Endothelial cell of umbilical vein (primary cell): ENCODE results near the gene VCAN. TPM values are rescaled to one million over a fixed set of nuclear protein-coding genes. Genes with fewer than 3 reads are reported as not detected.
"Not testable (repeated sequence)": the region's sequence is repeated elsewhere in the genome, so short reads cannot be mapped to it uniquely, and the experiment has no call there.

ENCODE experiments used
- BruUV-seq: library from RNA; stranded (reverse); fragments of 400-500 nt; replicated peaks from 2 replicates; lab custom pipeline; 2021; lab: Mats Ljungman, UMichigan
- CTCF ChIA-PET: fragments of 300-600, 350-600 bp; sonication (Branson Sonifier 250); formaldehyde crosslinking; loops from one replicate; lab custom pipeline; 2021; ENCODE audit warnings: antibody characterized with exemption, inconsistent platforms; lab: Charles Lee
- POLR2A ChIA-PET: fragments of 300-600, 350-600 bp; sonication (Branson Sonifier 250); formaldehyde crosslinking; loops from one replicate; lab custom pipeline; 2021; ENCODE audit warnings: antibody characterized with exemption, inconsistent platforms; lab: Charles Lee
- DNase-seq: peaks from one replicate; pipeline ENCODE4 v3.0.0-alpha.2; 2011; ENCODE audit warnings: low read depth, low spot score
- FAIRE-seq: peaks from 2 replicates; lab custom pipeline; 2011; peaks lifted over from hg19 to GRCh38; lab: Jason Lieb, UNC
- H2AFZ ChIP-seq: 2 replicates; pipeline ENCODE4 v1.6.0; 2012; ENCODE audit warnings: low read depth, low read length, control low read depth, inconsistent platforms
- H3K27ac ChIP-seq: 2 replicates; pipeline ENCODE4 v1.5.1; 2011; ENCODE audit warnings: low read depth, mild to moderate bottlenecking, control low read depth, low read length, moderate library complexity; ENCODE audit not compliant: insufficient read depth
- H3K27me3 ChIP-seq, 2 experiments: 2 replicates each; pipeline versions ENCODE4 v1.6.0 to v1.6.1; 2011; ENCODE audit warnings: low read length in 2 of 2, mixed read lengths in 1 of 2; ENCODE audit not compliant: control insufficient read depth in 2 of 2, insufficient read depth in 2 of 2
- H3K36me3 ChIP-seq, 2 experiments: 2 replicates in 1 of 2; 3 replicates in 1 of 2; pipeline ENCODE4 v1.5.1; 2011; ENCODE audit warnings: low read length in 2 of 2, mild to moderate bottlenecking in 1 of 2, moderate library complexity in 1 of 2; ENCODE audit not compliant: control insufficient read depth in 2 of 2, insufficient read depth in 2 of 2; ENCODE audit errors: extremely low read depth in 1 of 2
- H3K4me1 ChIP-seq: 3 replicates; pipeline ENCODE4 v1.5.1; 2011; ENCODE audit warnings: mild to moderate bottlenecking, low read length; ENCODE audit not compliant: control insufficient read depth, insufficient read depth; ENCODE audit errors: extremely low read depth
- H3K4me2 ChIP-seq: 2 replicates; pipeline ENCODE4 v1.6.1; 2011; ENCODE audit warnings: low read length, control low read depth, mixed read lengths; ENCODE audit not compliant: insufficient read depth
- H3K4me3 ChIP-seq, 3 experiments: fragments of 200-600 bp in 1 of 3; sonication (generic), shearing (Covaris generic) in 1 of 3; replicated peaks in 1 of 3; 2 replicates each; pipeline ENCODE4 v1.5.1; 2011 to 2016; ENCODE audit warnings: control low read depth in 3 of 3, low read length in 3 of 3, mild to moderate bottlenecking in 2 of 3, inconsistent platforms in 1 of 3, low read depth in 1 of 3, moderate library complexity in 1 of 3; ENCODE audit not compliant: insufficient read depth in 1 of 3
- H3K79me2 ChIP-seq: 2 replicates; pipeline ENCODE4 v1.6.0; 2012; ENCODE audit warnings: low read length, inconsistent platforms; ENCODE audit not compliant: control insufficient read depth, insufficient read depth
- H3K9ac ChIP-seq: replicated peaks from 2 replicates; pipeline ENCODE3; 2011; ENCODE audit warnings: low read length, control low read depth; ENCODE audit not compliant: insufficient read depth; ENCODE audit errors: extremely low read depth
- H3K9me1 ChIP-seq: replicated peaks from 3 replicates; pipeline ENCODE4 v1.6.0; 2011; ENCODE audit warnings: mild to moderate bottlenecking, low read length; ENCODE audit not compliant: control insufficient read depth, insufficient read depth; ENCODE audit errors: extremely low read depth
- H3K9me3 ChIP-seq: replicated peaks from 2 replicates; pipeline ENCODE4 v1.5.1; 2012; ENCODE audit warnings: low read length, inconsistent platforms; ENCODE audit not compliant: control insufficient read depth, insufficient read depth
- H4K20me1 ChIP-seq: replicated peaks from 2 replicates; pipeline ENCODE3; 2011; ENCODE audit warnings: mild to moderate bottlenecking, low read length; ENCODE audit not compliant: control insufficient read depth, insufficient read depth; ENCODE audit errors: extremely low read depth
- EZH2 ChIP-seq: IDR thresholded peaks from 2 replicates; pipeline ENCODE4 v1.6.1; 2012; ENCODE audit warnings: borderline replicate concordance, low read depth, mild to moderate bottlenecking, moderate library complexity, low read length, inconsistent platforms; ENCODE audit not compliant: severe bottlenecking
- FOS ChIP-seq: IDR thresholded peaks from 2 replicates; pipeline ENCODE4 v1.6.1; 2011; ENCODE audit warnings: mild to moderate bottlenecking, low read length, moderate library complexity, borderline replicate concordance; ENCODE audit not compliant: insufficient read depth
- GATA2 ChIP-seq: IDR thresholded peaks from 2 replicates; pipeline ENCODE4 v1.7.0; 2011; ENCODE audit warnings: low read depth, mild to moderate bottlenecking, moderate library complexity, mixed read lengths, low read length; ENCODE audit not compliant: insufficient read length, insufficient read depth
- JUN ChIP-seq: IDR thresholded peaks from 2 replicates; pipeline ENCODE4 v1.6.1; 2011; ENCODE audit warnings: borderline replicate concordance, low read depth; ENCODE audit not compliant: insufficient read length, insufficient read depth
- MYC ChIP-seq: IDR thresholded peaks from one replicate; pipeline ENCODE4 v1.6.1; 2011; ENCODE audit warnings: mild to moderate bottlenecking, low read depth, low read length
- POLR2A ChIP-seq: IDR thresholded peaks from 2 replicates; pipeline ENCODE4 v1.6.1; 2012; ENCODE audit warnings: low read depth, mild to moderate bottlenecking, control low read depth, low read length
- POLR2AphosphoS5 ChIP-seq: IDR thresholded peaks from 2 replicates; pipeline ENCODE4 v1.6.1; 2012; ENCODE audit warnings: low read depth, mild to moderate bottlenecking, control low read depth, low read length, moderate library complexity; ENCODE audit not compliant: insufficient read depth
- dilution Hi-C: fragments of 300-500 bp; cut with MboI; formaldehyde crosslinking; loops from one replicate; pipeline ENCODE4 v1.15.0; 2019; ENCODE audit warnings: low sequenced_read_pairs; ENCODE audit not compliant: extremely low pct_ligation_motif_present
- intact Hi-C: fragments of 100-400 bp; cut with micrococcal nuclease; formaldehyde crosslinking; loops from one replicate; pipeline ENCODE4 v1.10.0; 2022
- polyA plus RNA-seq, 4 experiments: library from polyadenylated mRNA; depleted of rRNA in 3 of 4; stranded (reverse) in 3 of 4; unstranded in 1 of 4; fragments of >200 nt; gene quantifications; 2 replicates each; pipeline versions ENCODE4 v1.2.1 to v1.2.3, GENCODE V29; 2011 to 2012; ENCODE audit warnings: missing spikeins in 1 of 4
- total RNA-seq: library from RNA; stranded (reverse); gene quantifications from 2 replicates; pipeline ENCODE4 v1.2.3, GENCODE V29; 2021
- TF ChIP-seq, protein P1 (sequence below): IDR thresholded peaks from 2 replicates; pipeline ENCODE4 v1.6.1; 2011; ENCODE audit not compliant: insufficient read depth, insufficient read length
- TF ChIP-seq, protein P2 (sequence below), 2 donors: IDR thresholded peaks; 1 replicate in 1 of 2; 2 replicates in 1 of 2; pipeline ENCODE4 v1.5.1; 2011; ENCODE audit warnings: low read length in 2 of 2, mild to moderate bottlenecking in 2 of 2, moderate library complexity in 2 of 2, control low read depth in 1 of 2, inconsistent platforms in 1 of 2, low read depth in 1 of 2; ENCODE audit not compliant: insufficient read depth in 1 of 2; ENCODE audit errors: extremely low read depth in 1 of 2

The VCAN gene
- total and polyA plus RNA-seq, 2 donors (not counting 3 experiments of a cell fraction or from before 2014, with no cell fraction given) = 0.35 to 1.2 TPM

DNA sequence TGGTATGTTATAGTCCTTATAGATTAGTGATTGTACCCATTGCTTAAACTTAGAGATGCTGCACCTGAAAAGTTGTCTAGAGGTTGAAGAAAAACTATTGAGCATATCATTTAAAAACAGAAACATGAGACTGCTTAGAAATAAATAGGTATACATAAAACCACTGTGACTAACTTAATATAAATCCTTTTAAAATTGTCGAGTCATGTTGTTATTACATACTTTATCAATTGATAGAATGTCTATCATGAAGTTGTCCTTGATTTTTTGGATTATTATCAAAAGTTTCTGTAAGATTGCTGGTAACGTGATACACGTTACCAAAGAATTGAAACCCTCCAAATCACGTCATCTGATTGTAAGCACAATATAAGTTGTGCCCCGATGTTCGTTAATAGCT, 35.3 kb upstream of the VCAN start:
- CTCF ChIA-PET = no interaction called here
- DNase-seq (no peak), FAIRE-seq (no peak)
- Histone ChIP-seq H3K9me3 (no peaks in the 10 kb centered on the region), H3K4me1 (no peaks in the 10 kb centered on the region), H3K36me3 (no peaks in the 10 kb centered on the region), H3K4me3 (no peak overlapping the region), H4K20me1 (no peaks in the 10 kb centered on the region), H3K4me2 (no peak overlapping the region), H3K27ac (no peak overlapping the region), H3K27me3 (peaks cover 0 to under 1% of the 10 kb centered on the region in 2 experiments), H3K9me1 (no peaks in the 10 kb centered on the region), H3K79me2 (no peaks in the 10 kb centered on the region), H2AFZ (no peak overlapping the region), H3K9ac (no peak overlapping the region)
- no TSS peak for BruUV-seq
- dilution Hi-C loops (no loop called here), intact Hi-C loops (loop anchor here (10.0 kb wide), 1 partner anchor 341 kb away; no protein-coding TSS in a partner anchor)
- TF ChIP-seq, protein P1, sequence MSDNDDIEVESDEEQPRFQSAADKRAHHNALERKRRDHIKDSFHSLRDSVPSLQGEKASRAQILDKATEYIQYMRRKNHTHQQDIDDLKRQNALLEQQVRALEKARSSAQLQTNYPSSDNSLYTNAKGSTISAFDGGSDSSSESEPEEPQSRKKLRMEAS = no peak
- no peak for TF ChIP-seq EZH2
- TF ChIP-seq, protein P2, sequence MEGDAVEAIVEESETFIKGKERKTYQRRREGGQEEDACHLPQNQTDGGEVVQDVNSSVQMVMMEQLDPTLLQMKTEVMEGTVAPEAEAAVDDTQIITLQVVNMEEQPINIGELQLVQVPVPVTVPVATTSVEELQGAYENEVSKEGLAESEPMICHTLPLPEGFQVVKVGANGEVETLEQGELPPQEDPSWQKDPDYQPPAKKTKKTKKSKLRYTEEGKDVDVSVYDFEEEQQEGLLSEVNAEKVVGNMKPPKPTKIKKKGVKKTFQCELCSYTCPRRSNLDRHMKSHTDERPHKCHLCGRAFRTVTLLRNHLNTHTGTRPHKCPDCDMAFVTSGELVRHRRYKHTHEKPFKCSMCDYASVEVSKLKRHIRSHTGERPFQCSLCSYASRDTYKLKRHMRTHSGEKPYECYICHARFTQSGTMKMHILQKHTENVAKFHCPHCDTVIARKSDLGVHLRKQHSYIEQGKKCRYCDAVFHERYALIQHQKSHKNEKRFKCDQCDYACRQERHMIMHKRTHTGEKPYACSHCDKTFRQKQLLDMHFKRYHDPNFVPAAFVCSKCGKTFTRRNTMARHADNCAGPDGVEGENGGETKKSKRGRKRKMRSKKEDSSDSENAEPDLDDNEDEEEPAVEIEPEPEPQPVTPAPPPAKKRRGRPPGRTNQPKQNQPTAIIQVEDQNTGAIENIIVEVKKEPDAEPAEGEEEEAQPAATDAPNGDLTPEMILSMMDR (IDR thresholded peaks at IDR 0.05; ENCODE audit: extremely low read depth in 1 of 2, insufficient read depth in 1 of 2, low read depth in 1 of 2, low read length in 2 of 2) = no peak
- no peak for TF ChIP-seq POLR2AphosphoS5
- no peak for TF ChIP-seq FOS
- TF ChIP-seq POLR2A = no peak
- TF ChIP-seq GATA2 = no peak
- TF ChIP-seq JUN = no peak
- TF ChIP-seq MYC = no peak
- POLR2A ChIA-PET = no interaction called here

DNA sequence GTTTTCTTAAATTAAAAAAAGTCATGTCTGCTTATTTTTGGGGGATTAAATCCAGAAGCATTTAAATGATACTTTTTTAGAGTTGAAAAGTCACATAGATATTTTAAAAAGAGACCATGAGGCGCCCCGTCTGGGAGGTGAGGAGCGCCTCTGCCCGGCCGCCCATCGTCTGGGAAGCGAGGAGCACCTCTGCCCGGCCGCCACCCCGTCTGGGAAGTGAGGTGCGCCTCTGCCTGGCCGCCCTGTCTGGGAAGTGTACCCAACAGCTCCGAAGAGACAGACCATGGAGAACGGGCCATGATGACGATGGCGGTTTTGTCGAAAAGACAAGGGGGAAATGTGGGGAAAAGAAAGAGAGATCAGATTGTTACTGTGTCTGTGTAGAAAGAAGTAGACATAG, 33.8 kb upstream of the VCAN start:
- H4K20me1 ChIP-seq, H3K9ac ChIP-seq, H3K27ac ChIP-seq, H3K9me3 ChIP-seq, FAIRE-seq, BruUV-seq, H3K9me1 ChIP-seq, H3K4me2 ChIP-seq, dilution Hi-C loops, H2AFZ ChIP-seq, H3K27me3 ChIP-seq, H3K4me1 ChIP-seq, H3K4me3 ChIP-seq, POLR2A ChIA-PET, H3K36me3 ChIP-seq, DNase-seq, H3K79me2 ChIP-seq: not testable (repeated sequence)
- intact Hi-C loops = loop anchor here (10.0 kb wide), 1 partner anchor 343 kb away; no protein-coding TSS in a partner anchor
- CTCF ChIA-PET = interaction anchor here (1.2 kb wide), 1 partner anchor 13 kb away, joined by 3 read pairs; no protein-coding TSS in a partner anchor
